Ovary (tissue), 9 donors: Measurements from ENCODE around the gene HTR3E. TPM values are rescaled to one million over a fixed set of nuclear protein-coding genes. Genes with fewer than 3 reads are reported as not detected.
"Not testable (repeated sequence)": the region's sequence is repeated elsewhere in the genome, so short reads cannot be mapped to it uniquely, and the experiment has no call there.

Source experiments
- DNase-seq, 5 donors: peaks; one replicate each; pipeline ENCODE4 v3.0.0-alpha.2; 2019 to 2020
- H3K27ac ChIP-seq, 2 donors: fragments of 200-600 bp; one replicate each; pipeline versions ENCODE4 v1.5.1 to v1.8.0; 2019 to 2022
- H3K27me3 ChIP-seq: fragments of 200-600 bp; one replicate; pipeline ENCODE4 v1.8.0; 2022
- H3K36me3 ChIP-seq: fragments of 200-600 bp; sonication (generic); one replicate; pipeline ENCODE4 v1.5.1; 2019
- H3K4me1 ChIP-seq: one replicate; pipeline ENCODE4 v1.8.1; 2013; ENCODE audit warnings: mild to moderate bottlenecking, moderate library complexity; ENCODE audit not compliant: insufficient read depth
- H3K4me3 ChIP-seq: fragments of 200-600 bp; sonication (generic); one replicate; pipeline ENCODE4 v1.5.1; 2017
- H3K9me3 ChIP-seq, 2 donors: fragments of 200-600 bp in 1 of 2; sonication (generic) in 1 of 2; one replicate each; pipeline versions ENCODE4 v1.5.1 to v1.8.1; 2013 to 2019; ENCODE audit warnings: mild to moderate bottlenecking in 1 of 2, moderate library complexity in 1 of 2
- CTCF ChIP-seq, 3 donors: fragments of 450-650 bp in 2 of 3; fragments of 200-600 bp in 1 of 3; IDR thresholded peaks; one replicate each; pipeline versions ENCODE4 v1.5.1 to v1.8.0; 2016 to 2022; ENCODE audit warnings: antibody characterized with exemption in 3 of 3, mild to moderate bottlenecking in 1 of 3
- EP300 ChIP-seq: sonication (generic); formaldehyde crosslinking; IDR thresholded peaks from one replicate; pipeline ENCODE4 v1.6.1; 2017; ENCODE audit warnings: antibody characterized with exemption
- POLR2A ChIP-seq: fragments of 450-650 bp; IDR thresholded peaks from one replicate; pipeline ENCODE4 v1.6.1; 2017; ENCODE audit warnings: antibody characterized with exemption, mild to moderate bottlenecking, moderate library complexity
- WGBS, 3 donors: extraction: QIAGEN DNeasy Blood & Tissue Kit in 1 of 3; methylation state at CpG; one replicate each; pipeline versions ENCODE4 v1.1.5 to v1.1.7; 2013 to 2017; 5-methylcytosine and 5-hydroxymethylcytosine counted together
- intact Hi-C, 4 donors: fragments of 100-400 bp; cut with DNase I; formaldehyde crosslinking; loops; one replicate each; pipeline versions ENCODE4 v1.11.0 to v1.15.1; 2022 to 2023
- polyA plus RNA-seq, 2 donors: library from polyadenylated mRNA; stranded (reverse); fragments of 200-250 nt in 1 of 2; fragments of 350-450 nt in 1 of 2; fragmentation: Illumina TruSeq in 1 of 2; extraction: RNeasy Lipid Tissue Mini Kit (QIAGEN cat#74804) in 1 of 2; gene quantifications; one replicate each; pipeline ENCODE4 v1.2.3, GENCODE V29; 2013 to 2014
- total RNA-seq, 7 donors: library from RNA; depleted of rRNA in 2 of 7; stranded (reverse); fragments of >200 nt in 2 of 7; fragmentation: NEBNext Ultra II Directional in 3 of 7; extraction: Animal tissue kit (Norgen Biotek cat#: 25700) in 3 of 7; gene quantifications; one replicate each; pipeline versions ENCODE4 v1.1.0 to v1.2.4, GENCODE V29; 2016 to 2023
- donor health status: DM: no; HTN: no; CAD: no; lungs with moderate emphysema.
- donor health status: DM: no; HTN: no; CAD: no.
- donor health status: Bipolar disorder and iron deficiency.
- donor health status: DM: yes; HTN: yes; CAD: no.
- donor health status: DM: no; HTN: no; CAD: no.
- donor health status: DM: yes; HTN: yes; CAD: no.

The HTR3E gene
- total and polyA plus RNA-seq, 9 donors, result not detected

- Histone ChIP-seq H3K27ac (no peak overlapping the region), H3K4me1 (no peaks in the 10 kb centered on the region), H3K27me3 (no peaks in the 10 kb centered on the region), H3K9me3 (no peaks in the 10 kb centered on the region), H3K4me3 (no peak overlapping the region), H3K36me3 (no peaks in the 10 kb centered on the region)
- WGBS, 3 donors, result 24 to 31% (median 28%) methylated on average over 4 of the region's 4 CpGs
- DNase-seq, result peak in 1 of 5 donors; percentile 38
- intact Hi-C loops, result loop anchor here in 1 of 4 donors (10.0 kb wide), 1 partner anchor 100 kb away; the partner anchor contains the start of genes ALG3 and EEF1AKMT4
- no peak for TF ChIP-seq CTCF (IDR thresholded peaks at IDR 0.05)
- no peak for TF ChIP-seq EP300
- no peak for TF ChIP-seq POLR2A
Measured at GRCh38 chr3:184145111-184145524, 48.3 kb downstream of the HTR3E start.

GRCh38 chr3:184145751-184146270, 48.9 kb downstream of the HTR3E start:
- H3K36me3 ChIP-seq, result no peaks in the 10 kb centered on the region
- 81 to 93% (median 85%) methylated on average over 8 of the region's 8 CpGs for WGBS, 3 donors
- TF ChIP-seq POLR2A (no peak), CTCF (IDR thresholded peaks at IDR 0.05) (no peak), EP300 (no peak)
- no peak overlapping the region for H3K27ac ChIP-seq
- no peak for DNase-seq
- H3K4me1 ChIP-seq, result no peaks in the 10 kb centered on the region
- no peak overlapping the region for H3K4me3 ChIP-seq
- H3K27me3 ChIP-seq, result no peaks in the 10 kb centered on the region
- intact Hi-C loops, result loop anchor here in 1 of 4 donors (10.0 kb wide), 1 partner anchor 99 kb away; the partner anchor contains the start of genes ALG3 and EEF1AKMT4
- H3K9me3 ChIP-seq, result no peaks in the 10 kb centered on the region

GRCh38 chr3:184148076-184148475, 51.2 kb downstream of the HTR3E start:
- DNase-seq, result no peak
- 68 to 86% (median 81%) methylated on average over 3 of the region's 3 CpGs for WGBS, 3 donors
- Histone ChIP-seq H3K9me3 (no peaks in the 10 kb centered on the region), H3K4me3 (no peak overlapping the region), H3K4me1 (no peaks in the 10 kb centered on the region), H3K27ac (no peak overlapping the region), H3K27me3 (no peaks in the 10 kb centered on the region), H3K36me3 (no peaks in the 10 kb centered on the region)
- intact Hi-C loops, result loop anchor here in 1 of 4 donors (10.0 kb wide), 1 partner anchor 97 kb away; the partner anchor contains the start of genes ALG3 and EEF1AKMT4
- no peak for TF ChIP-seq POLR2A
- TF ChIP-seq EP300, result no peak
- TF ChIP-seq CTCF (IDR thresholded peaks at IDR 0.05), result no peak

GRCh38 chr3:184149123-184149522, 52.3 kb downstream of the HTR3E start:
- H3K4me3 ChIP-seq, result no peak overlapping the region
- H3K27me3 ChIP-seq, result no peaks in the 10 kb centered on the region
- no peaks in the 10 kb centered on the region for H3K9me3 ChIP-seq
- no peak for DNase-seq
- no peaks in the 10 kb centered on the region for H3K36me3 ChIP-seq
- no peaks in the 10 kb centered on the region for H3K4me1 ChIP-seq
- TF ChIP-seq CTCF (IDR thresholded peaks at IDR 0.05) (no peak), EP300 (no peak)
- 86 to 92% (median 91%) methylated on average over 6 of the region's 6 CpGs for WGBS, 3 donors
- H3K27ac ChIP-seq, result no peak overlapping the region
- intact Hi-C loops, result loop anchor here in 1 of 4 donors (10.0 kb wide), 1 partner anchor 96 kb away; the partner anchor contains the start of genes ALG3 and EEF1AKMT4

- not testable (repeated sequence) for H3K4me3 ChIP-seq, H3K4me1 ChIP-seq, H3K27ac ChIP-seq, H3K36me3 ChIP-seq, H3K27me3 ChIP-seq, H3K9me3 ChIP-seq
- 64 to 71% (median 66%) methylated on average over 6 of the region's 6 CpGs for WGBS, 3 donors
- intact Hi-C loops, result loop anchor here in 1 of 4 donors (10.0 kb wide), 1 partner anchor 95 kb away; the partner anchor contains the start of genes ALG3 and EEF1AKMT4
- peak in 1 of 5 donors; percentile 22 for DNase-seq
Measured at GRCh38 chr3:184149770-184150169, 52.9 kb downstream of the HTR3E start.
